Right renal cortex interstitium (tissue), 3 donors: ENCODE results near the gene CDH18. TPM values are rescaled to one million over a fixed set of nuclear protein-coding genes. Genes with fewer than 3 reads are reported as not detected.
A peak's percentile ranks its signal among the peaks of the same experiment; 100 is the strongest.

Experiments used
- DNase-seq, 3 donors: peaks; one replicate each; pipeline ENCODE4 v3.0.0-alpha.2; 2013; ENCODE audit warnings: low read depth in 3 of 3, low spot score in 2 of 3
- polyA plus RNA-seq, 3 donors: library from polyadenylated mRNA; unstranded; fragments of 120-200 nt; gene quantifications; one replicate each; pipeline ENCODE4 v1.2.1, GENCODE V29; 2013; ENCODE audit not compliant: insufficient read length in 3 of 3

The CDH18 gene, protein sequence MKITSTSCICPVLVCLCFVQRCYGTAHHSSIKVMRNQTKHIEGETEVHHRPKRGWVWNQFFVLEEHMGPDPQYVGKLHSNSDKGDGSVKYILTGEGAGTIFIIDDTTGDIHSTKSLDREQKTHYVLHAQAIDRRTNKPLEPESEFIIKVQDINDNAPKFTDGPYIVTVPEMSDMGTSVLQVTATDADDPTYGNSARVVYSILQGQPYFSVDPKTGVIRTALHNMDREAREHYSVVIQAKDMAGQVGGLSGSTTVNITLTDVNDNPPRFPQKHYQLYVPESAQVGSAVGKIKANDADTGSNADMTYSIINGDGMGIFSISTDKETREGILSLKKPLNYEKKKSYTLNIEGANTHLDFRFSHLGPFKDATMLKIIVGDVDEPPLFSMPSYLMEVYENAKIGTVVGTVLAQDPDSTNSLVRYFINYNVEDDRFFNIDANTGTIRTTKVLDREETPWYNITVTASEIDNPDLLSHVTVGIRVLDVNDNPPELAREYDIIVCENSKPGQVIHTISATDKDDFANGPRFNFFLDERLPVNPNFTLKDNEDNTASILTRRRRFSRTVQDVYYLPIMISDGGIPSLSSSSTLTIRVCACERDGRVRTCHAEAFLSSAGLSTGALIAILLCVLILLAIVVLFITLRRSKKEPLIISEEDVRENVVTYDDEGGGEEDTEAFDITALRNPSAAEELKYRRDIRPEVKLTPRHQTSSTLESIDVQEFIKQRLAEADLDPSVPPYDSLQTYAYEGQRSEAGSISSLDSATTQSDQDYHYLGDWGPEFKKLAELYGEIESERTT
- polyA plus RNA-seq = 1 to 10 TPM; 1.1 to 1.5 (median 1.2) TPM

DNA sequence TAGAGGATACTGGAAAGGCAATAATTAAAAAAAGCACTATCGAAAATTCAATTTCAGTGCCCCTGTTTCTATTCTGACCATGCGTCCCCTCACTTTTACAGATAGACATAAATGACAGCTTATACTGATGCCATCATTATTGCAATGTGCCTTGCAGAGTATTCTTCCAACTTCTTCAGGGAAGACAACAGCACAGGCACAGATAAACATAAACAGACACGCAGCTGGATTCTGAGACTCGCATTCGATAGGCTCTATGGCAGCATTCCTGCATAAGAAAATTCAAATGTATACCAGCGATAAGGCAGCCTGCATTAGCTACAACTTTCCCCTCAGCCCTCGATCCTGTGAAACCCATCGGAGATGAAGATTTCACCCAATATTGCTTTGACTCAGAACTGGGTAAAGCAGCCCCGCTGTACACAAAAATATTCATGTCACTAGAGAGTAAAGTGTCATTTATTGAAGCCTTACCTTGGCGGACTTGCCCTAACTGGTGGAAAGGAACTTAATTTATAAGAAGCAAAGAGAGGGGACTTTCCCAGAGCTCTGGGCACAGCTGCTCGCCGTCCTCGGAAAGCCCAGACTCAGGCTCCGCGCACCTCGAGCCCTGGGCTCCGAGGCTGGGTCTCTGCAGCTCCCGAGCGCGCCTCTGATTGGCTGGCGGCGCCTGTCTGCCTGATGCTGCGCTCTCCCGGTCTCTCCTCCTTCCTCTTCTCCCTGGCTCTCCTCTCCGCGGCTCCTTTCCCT is at the start of gene CDH18:
TSS of gene CDH18 (minus strand) at position 589 of the 750 bp plus-strand sequence. CDS start 149,214 bp downstream, outside the sequence.
- peak in 1 of 3 donors; percentile 19 for DNase-seq

- no peak for DNase-seq
Observed at GRCh38 chr5:20034717-20035116, 46.7 kb upstream of the CDH18 start.

DNA sequence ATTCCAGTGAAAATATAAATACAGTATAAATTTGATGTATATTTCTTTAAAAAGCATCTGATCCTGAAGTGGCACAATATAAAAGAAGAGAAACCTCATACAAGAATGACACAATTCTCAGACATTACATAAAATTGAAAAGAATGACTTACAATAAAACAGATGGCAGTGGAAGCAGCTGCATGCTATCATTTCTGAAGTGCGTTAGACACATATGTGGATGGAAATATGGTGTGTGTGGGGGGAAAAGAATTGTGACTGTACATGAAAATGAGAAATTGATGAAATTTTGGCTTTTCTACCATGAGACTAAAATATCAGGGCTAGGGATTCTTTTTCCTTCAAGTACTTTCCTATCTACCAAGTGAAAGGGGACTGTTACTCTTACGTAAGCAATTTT is 45.9 kb upstream of the CDH18 start:
- DNase-seq = no peak

- DNase-seq = no peak
Observed at GRCh38 chr5:20032896-20033295, 44.9 kb upstream of the CDH18 start.

GRCh38 chr5:20030125-20030524 is 42.1 kb upstream of the CDH18 start:
- no peak for DNase-seq

- DNase-seq = no peak
Observed at GRCh38 chr5:20029266-20029665, 41.3 kb upstream of the CDH18 start.

DNA sequence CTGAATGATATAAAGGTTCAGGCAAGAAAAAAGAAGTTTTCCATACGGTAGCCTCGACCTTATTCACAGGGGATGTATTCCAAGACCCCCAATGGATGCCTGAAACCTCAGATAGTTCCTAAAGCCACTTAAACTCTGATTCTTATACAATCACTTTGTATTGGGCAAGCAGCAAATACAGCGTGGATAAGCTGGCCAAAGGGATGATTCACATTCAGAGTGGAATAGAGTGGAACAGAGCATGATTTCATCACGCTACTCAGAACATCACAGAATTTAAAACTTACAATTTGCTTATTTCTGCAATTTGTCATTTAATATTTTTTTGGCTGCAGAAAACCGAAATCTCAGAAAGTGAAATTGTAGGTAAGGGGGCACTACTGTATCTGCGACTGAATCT is 40.5 kb upstream of the CDH18 start:
- DNase-seq = no peak

GRCh38 chr5:20023686-20024180 is 35.7 kb upstream of the CDH18 start:
- no peak for DNase-seq

- DNase-seq = no peak
Observed at GRCh38 chr5:20020247-20020646, 32.2 kb upstream of the CDH18 start.

DNA sequence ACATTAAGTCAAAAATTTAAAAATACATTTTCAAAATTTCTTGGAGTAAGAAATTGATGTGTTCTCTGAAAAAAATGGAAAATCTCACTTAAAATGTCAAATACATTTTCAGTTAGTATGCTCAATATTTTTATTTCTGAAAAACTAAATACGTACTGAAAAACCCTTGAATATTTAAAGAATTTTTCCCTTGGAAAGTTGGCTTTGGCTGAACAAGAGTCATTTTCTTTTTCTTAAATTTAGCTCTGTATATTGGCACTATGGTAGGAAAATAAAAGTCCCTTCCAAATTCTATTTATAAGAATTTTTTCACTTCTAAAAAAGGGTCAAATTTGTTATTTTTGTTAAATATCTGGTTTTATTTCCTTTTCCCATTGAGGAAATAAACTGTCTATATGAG is 29.0 kb upstream of the CDH18 start:
- no peak for DNase-seq

DNA sequence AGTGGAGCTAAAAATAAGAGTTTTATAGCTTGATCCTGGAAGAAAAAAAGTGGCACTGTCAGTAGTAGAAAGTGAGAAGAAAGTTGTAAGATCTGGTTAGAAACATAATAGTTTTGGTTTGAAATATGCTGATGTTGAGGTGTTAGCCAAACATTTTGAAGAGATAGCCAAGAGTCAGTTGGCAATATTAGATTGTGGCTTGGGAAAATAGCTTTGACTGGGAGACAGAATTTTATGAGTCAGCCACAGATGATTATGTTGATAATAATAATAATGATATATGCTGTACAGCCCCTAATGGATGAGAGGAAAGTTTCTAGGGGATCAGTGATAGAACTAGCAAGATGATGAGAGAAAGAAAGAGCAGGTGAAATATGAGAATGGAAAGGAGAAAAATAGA is 12.4 kb upstream of the CDH18 start:
- DNase-seq = no peak

GRCh38 chr5:19988457-19988856 is 457 bp upstream of the CDH18 start:
- no peak for DNase-seq

DNA sequence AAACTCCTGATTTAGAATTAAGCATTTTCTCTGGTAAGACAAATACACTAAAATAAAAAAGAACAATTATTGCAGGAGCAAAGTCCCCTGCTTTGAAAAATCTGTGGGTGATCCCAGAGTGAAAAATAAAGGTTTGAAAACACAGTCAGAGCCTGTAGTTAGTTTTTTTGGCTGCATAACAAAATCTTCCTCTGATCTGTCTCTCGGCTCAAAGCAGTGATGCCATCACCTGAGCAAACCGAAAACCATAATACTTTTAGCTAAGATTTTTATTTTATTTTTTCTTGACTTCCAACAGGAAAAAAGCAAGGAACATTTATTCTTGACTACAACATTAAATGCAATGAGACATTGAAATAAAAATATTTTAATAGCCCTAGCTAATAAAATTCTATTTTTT is 1.2 kb downstream of the CDH18 start:
- no peak for DNase-seq

GRCh38 chr5:19986031-19986619 is 1.9 kb downstream of the CDH18 start:
- no peak for DNase-seq

DNA sequence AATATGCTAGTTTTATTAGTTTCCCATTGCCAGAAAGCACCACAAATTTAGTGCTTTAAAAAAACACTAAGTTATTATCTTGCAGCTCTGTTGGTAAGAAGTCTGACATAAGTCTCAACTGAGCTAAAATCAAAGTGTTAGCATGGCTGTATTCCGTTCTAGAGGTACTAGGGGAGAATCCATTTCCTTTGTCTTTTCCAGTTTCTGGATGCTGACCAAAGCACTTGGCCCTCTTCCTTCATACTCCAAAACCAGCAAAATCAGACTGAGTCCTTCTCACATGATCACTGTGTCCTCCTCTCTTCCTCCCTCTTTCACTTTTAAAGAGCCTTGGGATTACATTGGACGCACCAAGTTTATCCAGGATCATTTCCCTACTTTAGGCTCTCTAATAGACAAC is 9.5 kb downstream of the CDH18 start:
- DNase-seq = no peak

GRCh38 chr5:19977099-19977498 is 10.9 kb downstream of the CDH18 start:
- DNase-seq = no peak

DNA sequence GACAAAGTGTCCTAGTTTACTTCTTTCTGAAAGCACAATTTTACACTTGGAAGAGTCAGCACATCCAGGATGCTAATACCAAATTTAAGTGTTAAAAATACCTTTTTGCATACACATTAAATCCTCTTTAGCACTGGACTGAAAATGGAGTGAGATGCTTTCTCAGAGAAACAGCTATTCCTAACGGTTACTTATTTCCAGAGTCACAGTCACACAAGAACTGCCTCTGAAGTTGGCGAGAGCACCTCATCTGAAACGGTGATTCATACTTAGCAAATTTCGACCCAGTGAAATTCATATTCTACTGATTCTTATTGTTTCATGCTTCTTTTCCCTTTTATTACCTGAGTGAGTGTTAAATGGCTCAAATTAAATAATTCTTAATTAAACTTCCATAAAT is 12.2 kb downstream of the CDH18 start:
- DNase-seq = no peak

GRCh38 chr5:19960451-19960850 is 27.5 kb downstream of the CDH18 start:
- no peak for DNase-seq

DNA sequence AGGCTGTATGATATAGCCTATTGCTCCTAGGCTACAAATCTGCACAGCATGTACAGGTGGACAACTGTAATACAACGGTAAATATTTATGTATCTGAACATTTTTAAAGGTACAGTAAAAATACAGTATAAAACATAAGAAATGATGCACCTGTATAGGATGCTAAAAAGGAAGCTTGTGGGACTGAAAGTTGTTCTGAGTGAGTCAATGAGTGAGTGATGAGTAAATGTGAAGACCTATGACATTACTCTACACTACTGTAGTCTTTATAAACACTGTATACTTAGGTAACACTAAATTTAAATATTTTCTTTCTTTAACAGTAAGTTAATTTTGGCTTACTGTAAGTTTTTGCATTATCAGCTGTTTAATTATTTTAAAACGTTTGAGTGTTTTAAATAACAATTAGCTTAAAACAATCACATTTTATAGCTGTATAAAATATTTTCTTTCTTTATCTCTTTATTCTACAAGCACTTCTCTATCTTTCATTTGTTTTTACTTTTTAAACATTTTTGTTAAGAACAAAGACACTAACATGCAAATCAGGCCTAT is 28.1 kb downstream of the CDH18 start:
- no peak for DNase-seq

GRCh38 chr5:19950897-19951296 is 37.1 kb downstream of the CDH18 start:
- DNase-seq = no peak
